ENCODE measurements around the gene KIAA0232. TPM values are rescaled to one million over a fixed set of nuclear protein-coding genes. Genes with fewer than 3 reads are reported as not detected.

KIAA0232 gene
- total and polyA plus RNA-seq, 11 donors, result 20.0 to 78.4 (median 67.7) TPM

DNA sequence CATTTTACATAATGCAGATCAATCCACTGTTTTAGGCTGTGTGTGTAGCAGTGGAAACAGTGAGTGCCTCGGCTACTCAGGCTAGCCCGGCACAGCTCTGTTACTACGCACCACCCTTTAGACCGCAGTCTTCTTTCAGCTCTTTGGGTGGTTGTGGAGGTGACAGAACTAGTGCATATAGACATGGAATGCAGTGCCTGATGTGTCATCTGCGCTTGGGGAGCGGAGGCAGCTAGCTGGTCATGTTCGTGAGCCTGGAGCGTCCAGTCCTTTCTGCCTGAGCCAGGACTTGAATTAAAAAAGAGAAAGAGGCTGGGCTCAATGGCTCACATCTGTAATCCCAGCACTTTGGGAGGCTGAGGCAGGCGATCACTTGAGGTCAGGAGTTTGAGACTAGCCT lies 131.9 kb downstream of the KIAA0232 start:
- Histone ChIP-seq H3K27me3 (no peaks in the 10 kb centered on the region), H3K4me1 (peaks cover 4 to 90% (median 40%) of the 10 kb centered on the region in 12 donors), H3K36me3 (no peaks in the 10 kb centered on the region), H3K9me3 (no peaks in the 10 kb centered on the region), H3K27ac (peak overlapping the region in 1 of 12 donors; percentile 93), H3K4me3 (no peak overlapping the region)
- WGBS, 4 donors, result 88 to 96% (median 94%) methylated on average over 9 of the region's 9 CpGs
- ATAC-seq, result no peak
- DNase-seq, result no peak
- no peak for TF ChIP-seq POLR2A (IDR thresholded peaks at IDR 0.05)
- TF ChIP-seq, protein P1, sequence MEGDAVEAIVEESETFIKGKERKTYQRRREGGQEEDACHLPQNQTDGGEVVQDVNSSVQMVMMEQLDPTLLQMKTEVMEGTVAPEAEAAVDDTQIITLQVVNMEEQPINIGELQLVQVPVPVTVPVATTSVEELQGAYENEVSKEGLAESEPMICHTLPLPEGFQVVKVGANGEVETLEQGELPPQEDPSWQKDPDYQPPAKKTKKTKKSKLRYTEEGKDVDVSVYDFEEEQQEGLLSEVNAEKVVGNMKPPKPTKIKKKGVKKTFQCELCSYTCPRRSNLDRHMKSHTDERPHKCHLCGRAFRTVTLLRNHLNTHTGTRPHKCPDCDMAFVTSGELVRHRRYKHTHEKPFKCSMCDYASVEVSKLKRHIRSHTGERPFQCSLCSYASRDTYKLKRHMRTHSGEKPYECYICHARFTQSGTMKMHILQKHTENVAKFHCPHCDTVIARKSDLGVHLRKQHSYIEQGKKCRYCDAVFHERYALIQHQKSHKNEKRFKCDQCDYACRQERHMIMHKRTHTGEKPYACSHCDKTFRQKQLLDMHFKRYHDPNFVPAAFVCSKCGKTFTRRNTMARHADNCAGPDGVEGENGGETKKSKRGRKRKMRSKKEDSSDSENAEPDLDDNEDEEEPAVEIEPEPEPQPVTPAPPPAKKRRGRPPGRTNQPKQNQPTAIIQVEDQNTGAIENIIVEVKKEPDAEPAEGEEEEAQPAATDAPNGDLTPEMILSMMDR (IDR thresholded peaks at IDR 0.05), result no peak
- intact Hi-C loops (cut with DNase I), result loop anchor here in 4 of 10 donors (5.0 to 10.0 kb wide), 3 partner anchors 70 to 140 kb away; no protein-coding TSS in a partner anchor

GRCh38 chr4:6915041-6916005 lies 132.8 kb downstream of the KIAA0232 start:
- H3K9me3 ChIP-seq, result no peaks in the 10 kb centered on the region
- TF ChIP-seq, protein P1 (IDR thresholded peaks at IDR 0.05), result no peak
- no peak for TF ChIP-seq POLR2A (IDR thresholded peaks at IDR 0.05)
- ATAC-seq (no peak), DNase-seq (no peak)
- H3K4me1 ChIP-seq, result peaks cover 4 to 98% (median 38%) of the 10 kb centered on the region in 12 donors
- intact Hi-C loops (cut with DNase I), result loop anchor here in 2 of 10 donors (10.0 kb wide), 2 partner anchors 69 to 139 kb away; no protein-coding TSS in a partner anchor
- H3K36me3 ChIP-seq, result no peaks in the 10 kb centered on the region
- 93 to 95% (median 95%) methylated on average over 15 to 18 of the region's 18 CpGs for WGBS, 4 donors
- H3K27me3 ChIP-seq, result no peaks in the 10 kb centered on the region
- no peak overlapping the region for H3K4me3 ChIP-seq
- H3K27ac ChIP-seq, result peak overlapping the region in 1 of 12 donors; percentile 93

GRCh38 chr4:6916069-6916586 lies 133.6 kb downstream of the KIAA0232 start:
- Histone ChIP-seq H3K27ac (peak overlapping the region in 2 of 12 donors; percentile 56 to 93), H3K36me3 (no peaks in the 10 kb centered on the region), H3K27me3 (no peaks in the 10 kb centered on the region), H3K4me1 (peaks cover 0 to 98% (median 31%) of the 10 kb centered on the region in 12 donors), H3K9me3 (no peaks in the 10 kb centered on the region), H3K4me3 (peak overlapping the region in 1 of 12 donors; percentile 25)
- TF ChIP-seq POLR2A (IDR thresholded peaks at IDR 0.05), result no peak
- TF ChIP-seq, protein P1 (IDR thresholded peaks at IDR 0.05), result no peak
- WGBS, 4 donors, result 85 to 90% (median 88%) methylated on average over 12 of the region's 12 CpGs
- intact Hi-C loops (cut with DNase I), result loop anchor here in 2 of 10 donors (10.0 kb wide), 2 partner anchors 69 to 139 kb away; no protein-coding TSS in a partner anchor
- no peak for DNase-seq
- ATAC-seq, result peak in 1 of 4 donors; percentile 11
